DMS153 treated with DMSO at 0.1 percent for 48 hours (cell line): ENCODE results near the gene ARHGAP32.
A peak's percentile ranks its signal among the peaks of the same experiment; 100 is the strongest.
"Not testable (repeated sequence)": the region's sequence is repeated elsewhere in the genome, so short reads cannot be mapped to it uniquely, and the experiment has no call there.

Experiments used
- DNase-seq: peaks from one replicate; lab custom pipeline; 2025; ENCODE audit not compliant: unreplicated experiment; lab: John Stamatoyannopoulos, UW

The ARHGAP32 gene

GRCh38 chr11:129204150-129204838 lies 12.2 kb upstream of the ARHGAP32 start:
- DNase-seq: no peak

DNA sequence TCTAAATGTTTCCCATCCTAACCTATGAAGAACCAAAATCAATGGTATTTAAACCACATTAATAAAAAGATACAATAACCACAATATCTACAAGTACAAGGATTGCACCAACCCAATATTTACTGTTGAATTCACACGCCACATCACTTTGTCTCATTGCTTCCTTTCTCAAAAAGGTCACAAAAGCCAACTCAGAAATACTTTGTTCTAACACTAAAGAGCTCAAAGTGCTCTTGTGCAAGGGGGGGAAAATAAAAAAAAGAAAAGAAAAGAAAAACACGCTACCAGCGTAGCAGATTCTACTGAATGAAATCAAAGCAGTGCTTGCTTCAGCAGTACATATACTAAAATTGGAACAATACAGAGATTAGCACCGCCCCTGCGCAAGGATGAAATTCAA lies 10.5 kb upstream of the ARHGAP32 start:
- DNase-seq: no peak

GRCh38 chr11:129195682-129196081 lies 3.6 kb upstream of the ARHGAP32 start:
- no peak for DNase-seq

DNA sequence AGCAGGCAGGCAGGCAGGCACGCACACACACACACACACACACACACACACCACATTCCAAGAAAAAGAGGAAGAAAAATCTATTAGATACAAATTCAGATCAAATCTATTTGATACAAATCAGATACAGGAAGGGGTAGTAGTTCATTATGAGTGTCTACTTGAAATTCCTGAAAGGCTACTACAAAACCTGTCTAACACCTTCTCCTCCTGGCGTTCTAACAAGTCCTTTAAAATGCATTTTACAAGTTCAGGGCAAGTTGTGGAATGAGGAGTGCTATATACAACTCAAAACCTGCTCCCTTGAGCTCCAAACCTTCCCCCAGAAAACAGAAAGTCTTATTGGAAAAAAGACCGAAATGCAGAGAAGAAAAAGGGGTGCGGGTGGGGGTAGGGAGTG lies 476 bp downstream of the ARHGAP32 start:
- DNase-seq: no peak

GRCh38 chr11:129190087-129190486 lies 2.0 kb downstream of the ARHGAP32 start:
- DNase-seq: no peak

- no peak for DNase-seq
Measured at GRCh38 chr11:129189646-129190045, 2.5 kb downstream of the ARHGAP32 start.

DNA sequence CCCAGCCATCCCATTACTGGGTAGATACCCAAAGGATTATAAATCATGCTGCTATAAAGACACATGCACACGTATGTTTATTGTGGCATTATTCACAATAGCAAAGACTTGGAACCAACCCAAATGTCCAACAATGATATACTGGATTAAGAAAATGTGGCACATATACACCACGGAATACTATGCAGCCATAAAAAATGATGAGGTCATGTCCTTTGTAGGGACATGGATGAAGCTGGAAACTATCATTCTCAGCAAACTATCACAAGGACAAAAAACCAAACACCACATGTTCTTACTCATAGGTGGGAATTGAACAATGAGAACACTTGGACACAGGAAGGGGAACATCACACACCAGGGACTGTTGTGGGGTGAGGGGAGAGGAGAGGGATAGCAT lies 7.0 kb downstream of the ARHGAP32 start:
- not testable (repeated sequence) for DNase-seq

DNA sequence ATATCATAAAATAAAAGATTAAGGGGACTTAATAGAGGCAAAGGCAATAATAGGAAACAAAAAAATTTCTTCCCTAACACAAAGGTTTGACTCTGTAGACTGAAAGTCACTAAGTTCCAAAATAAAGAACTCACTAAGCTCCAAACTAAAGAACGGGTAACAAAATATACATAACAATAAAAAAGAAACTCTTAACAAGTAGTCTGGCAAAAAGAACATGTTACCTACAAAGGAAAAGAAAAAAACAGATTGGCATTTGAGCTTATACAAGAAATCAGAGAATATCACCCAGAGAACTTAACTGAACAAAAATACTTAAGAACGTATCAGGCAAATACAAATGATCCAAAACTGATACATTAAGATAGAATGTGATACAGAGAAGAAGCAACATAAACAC lies 7.5 kb downstream of the ARHGAP32 start:
- no peak for DNase-seq

DNA sequence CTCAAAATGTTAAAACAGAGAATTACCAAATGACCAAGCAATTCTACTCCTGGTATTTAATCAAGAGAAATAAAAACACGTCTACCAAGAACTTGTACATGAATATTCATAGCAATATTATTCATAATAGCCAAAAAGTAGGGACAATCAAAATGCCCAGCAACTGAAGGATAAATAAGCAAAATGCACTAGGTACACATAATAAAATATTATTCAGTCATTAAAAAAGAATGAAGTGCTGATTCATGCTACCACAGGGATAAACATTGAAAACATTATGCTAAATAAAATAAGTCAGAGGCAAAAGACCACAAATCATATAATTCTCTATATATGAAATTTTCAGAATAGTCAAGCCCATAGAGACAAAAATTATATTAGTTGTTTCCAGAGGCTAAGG lies 24.8 kb downstream of the ARHGAP32 start:
- DNase-seq: no peak

GRCh38 chr11:129163714-129164164 lies 28.4 kb downstream of the ARHGAP32 start:
- no peak for DNase-seq

GRCh38 chr11:129157080-129157479 lies 35.0 kb downstream of the ARHGAP32 start:
- not testable (repeated sequence) for DNase-seq

GRCh38 chr11:129155745-129156144 lies 36.4 kb downstream of the ARHGAP32 start:
- DNase-seq: no peak

DNA sequence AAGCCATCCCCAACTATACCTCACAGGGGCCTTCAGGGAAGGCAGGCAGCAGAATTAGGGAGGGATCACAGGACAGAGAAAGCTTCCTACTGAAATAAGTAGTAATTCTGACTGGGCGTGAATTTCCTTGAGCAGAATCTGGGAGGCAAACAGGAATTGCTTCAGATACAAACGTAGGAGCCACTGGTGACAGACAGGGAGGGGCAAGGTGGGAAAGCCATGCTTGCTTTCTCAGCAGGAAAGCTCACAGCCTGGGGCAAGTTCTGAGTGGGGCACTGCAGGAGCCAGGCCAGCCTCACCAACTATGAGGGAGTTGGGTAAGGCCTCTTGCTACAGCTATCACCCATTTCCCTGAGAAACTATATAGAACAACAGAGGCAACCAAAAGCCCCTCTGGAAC lies 43.6 kb downstream of the ARHGAP32 start:
- no peak for DNase-seq

DNA sequence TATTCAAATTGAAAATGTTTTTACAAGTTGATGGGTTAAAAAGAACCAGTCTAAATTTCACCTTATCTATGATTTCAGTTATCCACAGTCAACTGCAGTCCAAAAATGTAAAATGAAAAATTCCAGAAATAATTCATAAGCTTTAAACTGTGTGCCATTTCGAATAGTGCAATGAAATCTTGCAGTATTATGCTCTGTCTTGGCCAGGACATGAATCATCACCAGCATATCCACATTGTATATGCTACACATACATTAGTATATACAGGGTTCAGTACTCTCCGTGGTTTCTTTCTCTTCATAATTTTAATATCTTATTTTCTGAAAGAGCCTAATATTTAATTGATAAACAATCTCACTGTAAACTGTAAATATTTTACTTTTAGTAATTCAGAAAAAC lies 45.9 kb downstream of the ARHGAP32 start:
- no peak for DNase-seq

DNA sequence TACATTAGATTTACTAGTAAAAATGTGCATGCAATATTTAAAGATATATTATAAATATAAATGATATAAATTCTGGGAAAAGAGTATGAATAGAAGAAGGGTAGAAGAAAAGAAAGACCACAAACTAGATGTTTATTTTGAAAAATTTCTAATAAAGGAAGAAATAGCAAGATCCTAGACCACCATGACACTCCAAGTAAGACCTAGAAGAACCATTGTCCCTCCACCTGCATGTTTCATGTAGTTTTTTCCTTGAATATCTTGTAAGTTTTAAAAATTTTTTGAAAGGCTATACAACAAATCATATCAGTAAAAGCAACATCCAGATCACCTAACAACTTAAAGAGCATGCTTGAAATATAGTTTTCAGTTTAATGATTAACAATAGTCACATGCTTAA lies 46.8 kb downstream of the ARHGAP32 start:
- DNase-seq: no peak

- no peak for DNase-seq
Measured at GRCh38 chr11:129144256-129144655, 47.9 kb downstream of the ARHGAP32 start.

GRCh38 chr11:129143335-129143734 lies 48.8 kb downstream of the ARHGAP32 start:
- no peak for DNase-seq

- no peak for DNase-seq
Measured at GRCh38 chr11:129141748-129142523, 50.2 kb downstream of the ARHGAP32 start.

DNA sequence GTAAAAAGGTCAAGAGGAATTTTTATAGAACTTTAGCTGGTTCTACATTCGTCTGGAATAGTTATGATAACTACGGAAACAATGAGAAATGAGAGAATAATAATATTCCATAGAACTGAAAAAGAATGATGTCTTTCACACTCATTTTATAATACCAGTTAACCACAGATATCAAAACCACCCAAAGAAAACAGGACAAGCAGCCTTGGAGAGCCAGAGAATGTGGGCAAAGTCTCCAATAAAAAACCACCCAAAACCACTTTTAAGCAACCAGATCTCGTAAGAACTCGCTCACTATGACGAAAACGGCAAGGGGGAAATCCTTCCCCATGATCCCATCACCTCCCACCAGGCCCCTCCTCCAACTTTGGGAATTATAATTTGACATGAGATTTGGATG lies 60.8 kb downstream of the ARHGAP32 start:
- DNase-seq: no peak

- not testable (repeated sequence) for DNase-seq
Measured at GRCh38 chr11:129128881-129129620, 63.1 kb downstream of the ARHGAP32 start.

DNA sequence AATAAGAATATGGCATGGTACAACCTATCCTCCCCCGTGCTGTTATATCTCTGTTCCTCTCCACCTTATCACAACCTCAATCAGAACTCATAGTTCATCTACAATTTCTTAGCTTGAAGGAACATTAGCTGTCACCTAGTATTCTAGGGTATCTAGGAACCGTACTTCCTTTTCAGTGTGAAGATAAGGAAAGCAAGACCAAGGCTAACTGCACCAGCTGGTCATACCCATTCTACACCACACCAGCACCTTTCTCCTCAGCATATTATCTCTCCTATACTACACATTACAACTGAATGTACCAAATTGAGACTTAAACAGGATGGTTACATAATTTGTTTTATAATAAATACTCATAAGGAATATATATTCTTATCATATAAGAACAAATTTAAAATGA lies 73.1 kb downstream of the ARHGAP32 start:
- peak; percentile 50 for DNase-seq
